ENCODE data around the gene CCL15.

CCL15 gene

GRCh38 chr17:35998756-35999155 is 2.6 kb downstream of the CCL15 start:
- H3K27ac ChIP-seq (ENCODE audit: extremely low read depth, low read depth, low read length) = no peak overlapping the region
- no peak for TF ChIP-seq ZNF521 (tag by site-specific recombination; IDR thresholded peaks at IDR 0.05)
- no peak for TF ChIP-seq GLIS1 (tag by site-specific recombination; IDR thresholded peaks at IDR 0.05)
- no peak for TF ChIP-seq HOXC10 (CRISPR knock-in tag; IDR thresholded peaks at IDR 0.05)
- no peak for TF ChIP-seq ZNF585B (tag by site-specific recombination; IDR thresholded peaks at IDR 0.05)
- no peak for TF ChIP-seq ZNF155 (tag by site-specific recombination; IDR thresholded peaks at IDR 0.05)
- no peak for TF ChIP-seq ZNF433 (tag by site-specific recombination; IDR thresholded peaks at IDR 0.05; ENCODE audit: low read depth)
- no peak for TF ChIP-seq MEIS1 (CRISPR knock-in tag; IDR thresholded peaks at IDR 0.05; ENCODE audit: borderline replicate concordance)
- no peak for TF ChIP-seq ZNF211 (tag by site-specific recombination; IDR thresholded peaks at IDR 0.05; ENCODE audit: low read depth)
- no peak for TF ChIP-seq ZFP37 (tag by site-specific recombination; IDR thresholded peaks at IDR 0.05)
- no peak for TF ChIP-seq ZBTB48 (tag by site-specific recombination; IDR thresholded peaks at IDR 0.05)
- TF ChIP-seq ZSCAN16 (tag by site-specific recombination; IDR thresholded peaks at IDR 0.05) = no peak
- no peak for TF ChIP-seq ZNF654 (tag by site-specific recombination; IDR thresholded peaks at IDR 0.05; ENCODE audit: low read depth)
- TF ChIP-seq ZNF366 (tag by site-specific recombination; conservative IDR thresholded peaks at IDR 0.05) = no peak
- TF ChIP-seq SALL2 (tag by site-specific recombination; IDR thresholded peaks at IDR 0.05; ENCODE audit: borderline replicate concordance) = no peak
- TF ChIP-seq MYNN (tag by site-specific recombination; IDR thresholded peaks at IDR 0.05; ENCODE audit: borderline replicate concordance) = no peak
- H3K9me3 ChIP-seq (ENCODE audit: control insufficient read depth, insufficient read depth, low read depth, low read length) = no peaks in the 10 kb centered on the region
- POLR2A ChIA-PET = no interaction called here
- H3K36me3 ChIP-seq (ENCODE audit: control insufficient read depth in 2 of 2, insufficient read depth in 1 of 2, low read length in 2 of 2) = no peaks in the 10 kb centered on the region
- no peak overlapping the region for H3K4me3 ChIP-seq (ENCODE audit: low read depth, low read length)
- H3K4me1 ChIP-seq (ENCODE audit: control insufficient read depth, insufficient read depth, low read length) = 0 out of 2 replicates have a peak, but pooled peaks cover 4% of the 10 kb centered on the region
- CTCF ChIA-PET = no interaction called here

- CTCF ChIA-PET = interaction anchor here (0.6 to 1.8 kb wide), 4 partner anchors 21 to 151 kb away, joined by 3 to 6 read pairs (median 4); no protein-coding TSS in a partner anchor
- Histone ChIP-seq H3K4me1 (ENCODE audit: control insufficient read depth, insufficient read depth, low read length) (0 out of 2 replicates have a peak, but pooled peaks cover 4% of the 10 kb centered on the region), H3K36me3 (ENCODE audit: control insufficient read depth in 2 of 2, insufficient read depth in 1 of 2, low read length in 2 of 2) (no peaks in the 10 kb centered on the region), H3K27ac (ENCODE audit: extremely low read depth, low read depth, low read length) (no peak overlapping the region), H3K9me3 (ENCODE audit: control insufficient read depth, insufficient read depth, low read depth, low read length) (no peaks in the 10 kb centered on the region), H3K4me3 (ENCODE audit: low read depth, low read length) (no peak overlapping the region)
- POLR2A ChIA-PET = no interaction called here
- TF ChIP-seq ZNF350 (tag by site-specific recombination; IDR thresholded peaks at IDR 0.05) = no peak
- TF ChIP-seq, protein P1, sequence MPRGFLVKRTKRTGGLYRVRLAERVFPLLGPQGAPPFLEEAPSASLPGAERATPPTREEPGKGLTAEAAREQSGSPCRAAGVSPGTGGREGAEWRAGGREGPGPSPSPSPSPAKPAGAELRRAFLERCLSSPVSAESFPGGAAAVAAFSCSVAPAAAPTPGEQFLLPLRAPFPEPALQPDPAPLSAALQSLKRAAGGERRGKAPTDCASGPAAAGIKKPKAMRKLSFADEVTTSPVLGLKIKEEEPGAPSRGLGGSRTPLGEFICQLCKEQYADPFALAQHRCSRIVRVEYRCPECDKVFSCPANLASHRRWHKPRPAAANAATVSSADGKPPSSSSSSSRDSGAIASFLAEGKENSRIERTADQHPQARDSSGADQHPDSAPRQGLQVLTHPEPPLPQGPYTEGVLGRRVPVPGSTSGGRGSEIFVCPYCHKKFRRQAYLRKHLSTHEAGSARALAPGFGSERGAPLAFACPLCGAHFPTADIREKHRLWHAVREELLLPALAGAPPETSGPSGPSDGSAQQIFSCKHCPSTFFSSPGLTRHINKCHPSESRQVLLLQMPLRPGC (tag by site-specific recombination; IDR thresholded peaks at IDR 0.05) = no peak
- TF ChIP-seq, protein P2, sequence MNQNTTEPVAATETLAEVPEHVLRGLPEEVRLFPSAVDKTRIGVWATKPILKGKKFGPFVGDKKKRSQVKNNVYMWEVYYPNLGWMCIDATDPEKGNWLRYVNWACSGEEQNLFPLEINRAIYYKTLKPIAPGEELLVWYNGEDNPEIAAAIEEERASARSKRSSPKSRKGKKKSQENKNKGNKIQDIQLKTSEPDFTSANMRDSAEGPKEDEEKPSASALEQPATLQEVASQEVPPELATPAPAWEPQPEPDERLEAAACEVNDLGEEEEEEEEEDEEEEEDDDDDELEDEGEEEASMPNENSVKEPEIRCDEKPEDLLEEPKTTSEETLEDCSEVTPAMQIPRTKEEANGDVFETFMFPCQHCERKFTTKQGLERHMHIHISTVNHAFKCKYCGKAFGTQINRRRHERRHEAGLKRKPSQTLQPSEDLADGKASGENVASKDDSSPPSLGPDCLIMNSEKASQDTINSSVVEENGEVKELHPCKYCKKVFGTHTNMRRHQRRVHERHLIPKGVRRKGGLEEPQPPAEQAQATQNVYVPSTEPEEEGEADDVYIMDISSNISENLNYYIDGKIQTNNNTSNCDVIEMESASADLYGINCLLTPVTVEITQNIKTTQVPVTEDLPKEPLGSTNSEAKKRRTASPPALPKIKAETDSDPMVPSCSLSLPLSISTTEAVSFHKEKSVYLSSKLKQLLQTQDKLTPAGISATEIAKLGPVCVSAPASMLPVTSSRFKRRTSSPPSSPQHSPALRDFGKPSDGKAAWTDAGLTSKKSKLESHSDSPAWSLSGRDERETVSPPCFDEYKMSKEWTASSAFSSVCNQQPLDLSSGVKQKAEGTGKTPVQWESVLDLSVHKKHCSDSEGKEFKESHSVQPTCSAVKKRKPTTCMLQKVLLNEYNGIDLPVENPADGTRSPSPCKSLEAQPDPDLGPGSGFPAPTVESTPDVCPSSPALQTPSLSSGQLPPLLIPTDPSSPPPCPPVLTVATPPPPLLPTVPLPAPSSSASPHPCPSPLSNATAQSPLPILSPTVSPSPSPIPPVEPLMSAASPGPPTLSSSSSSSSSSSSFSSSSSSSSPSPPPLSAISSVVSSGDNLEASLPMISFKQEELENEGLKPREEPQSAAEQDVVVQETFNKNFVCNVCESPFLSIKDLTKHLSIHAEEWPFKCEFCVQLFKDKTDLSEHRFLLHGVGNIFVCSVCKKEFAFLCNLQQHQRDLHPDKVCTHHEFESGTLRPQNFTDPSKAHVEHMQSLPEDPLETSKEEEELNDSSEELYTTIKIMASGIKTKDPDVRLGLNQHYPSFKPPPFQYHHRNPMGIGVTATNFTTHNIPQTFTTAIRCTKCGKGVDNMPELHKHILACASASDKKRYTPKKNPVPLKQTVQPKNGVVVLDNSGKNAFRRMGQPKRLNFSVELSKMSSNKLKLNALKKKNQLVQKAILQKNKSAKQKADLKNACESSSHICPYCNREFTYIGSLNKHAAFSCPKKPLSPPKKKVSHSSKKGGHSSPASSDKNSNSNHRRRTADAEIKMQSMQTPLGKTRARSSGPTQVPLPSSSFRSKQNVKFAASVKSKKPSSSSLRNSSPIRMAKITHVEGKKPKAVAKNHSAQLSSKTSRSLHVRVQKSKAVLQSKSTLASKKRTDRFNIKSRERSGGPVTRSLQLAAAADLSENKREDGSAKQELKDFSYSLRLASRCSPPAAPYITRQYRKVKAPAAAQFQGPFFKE (tag by site-specific recombination; IDR thresholded peaks at IDR 0.05; ENCODE audit: borderline replicate concordance) = no peak
- TF ChIP-seq, protein P3, sequence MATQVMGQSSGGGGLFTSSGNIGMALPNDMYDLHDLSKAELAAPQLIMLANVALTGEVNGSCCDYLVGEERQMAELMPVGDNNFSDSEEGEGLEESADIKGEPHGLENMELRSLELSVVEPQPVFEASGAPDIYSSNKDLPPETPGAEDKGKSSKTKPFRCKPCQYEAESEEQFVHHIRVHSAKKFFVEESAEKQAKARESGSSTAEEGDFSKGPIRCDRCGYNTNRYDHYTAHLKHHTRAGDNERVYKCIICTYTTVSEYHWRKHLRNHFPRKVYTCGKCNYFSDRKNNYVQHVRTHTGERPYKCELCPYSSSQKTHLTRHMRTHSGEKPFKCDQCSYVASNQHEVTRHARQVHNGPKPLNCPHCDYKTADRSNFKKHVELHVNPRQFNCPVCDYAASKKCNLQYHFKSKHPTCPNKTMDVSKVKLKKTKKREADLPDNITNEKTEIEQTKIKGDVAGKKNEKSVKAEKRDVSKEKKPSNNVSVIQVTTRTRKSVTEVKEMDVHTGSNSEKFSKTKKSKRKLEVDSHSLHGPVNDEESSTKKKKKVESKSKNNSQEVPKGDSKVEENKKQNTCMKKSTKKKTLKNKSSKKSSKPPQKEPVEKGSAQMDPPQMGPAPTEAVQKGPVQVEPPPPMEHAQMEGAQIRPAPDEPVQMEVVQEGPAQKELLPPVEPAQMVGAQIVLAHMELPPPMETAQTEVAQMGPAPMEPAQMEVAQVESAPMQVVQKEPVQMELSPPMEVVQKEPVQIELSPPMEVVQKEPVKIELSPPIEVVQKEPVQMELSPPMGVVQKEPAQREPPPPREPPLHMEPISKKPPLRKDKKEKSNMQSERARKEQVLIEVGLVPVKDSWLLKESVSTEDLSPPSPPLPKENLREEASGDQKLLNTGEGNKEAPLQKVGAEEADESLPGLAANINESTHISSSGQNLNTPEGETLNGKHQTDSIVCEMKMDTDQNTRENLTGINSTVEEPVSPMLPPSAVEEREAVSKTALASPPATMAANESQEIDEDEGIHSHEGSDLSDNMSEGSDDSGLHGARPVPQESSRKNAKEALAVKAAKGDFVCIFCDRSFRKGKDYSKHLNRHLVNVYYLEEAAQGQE (tag by site-specific recombination; IDR thresholded peaks at IDR 0.05) = no peak
- no peak for TF ChIP-seq ZNF184 (tag by site-specific recombination; IDR thresholded peaks at IDR 0.05)
- TF ChIP-seq ZNF214 (tag by site-specific recombination; IDR thresholded peaks at IDR 0.05; ENCODE audit: borderline replicate concordance) = no peak
- no peak for TF ChIP-seq ZNF776 (tag by site-specific recombination; IDR thresholded peaks at IDR 0.05; ENCODE audit: borderline replicate concordance)
- no peak for TF ChIP-seq ZNF2 (tag by site-specific recombination; IDR thresholded peaks at IDR 0.05)
- TF ChIP-seq ZNF16 (tag by site-specific recombination; IDR thresholded peaks at IDR 0.05; ENCODE audit: low read depth) = no peak
- no peak for TF ChIP-seq BCL11B (tag by site-specific recombination; IDR thresholded peaks at IDR 0.05; ENCODE audit: low read depth)
Measured at GRCh38 chr17:35998018-35998545, 3.3 kb downstream of the CCL15 start.
